Measurements from ENCODE around the gene FAM228B. TPM values are rescaled to one million over a fixed set of nuclear protein-coding genes. Genes with fewer than 3 reads are reported as not detected.

The FAM228B gene
- 1.6 to 2.2 TPM (median 1.9 TPM) in 5 replicates for total RNA-seq (2022; extraction: Qiagen RNA extraction)

GRCh38 chr2:24123195-24123921, at the start of gene FAM228B, which contains the start of gene PFN4:
Gene FAM228B (plus strand): TSS chr2:24123469. CDS start chr2:24124362, 893 bp downstream.
Gene PFN4 (minus strand): TSS chr2:24123334. CDS start chr2:24122535, 799 bp downstream.

GRCh38 chr2:24075915-24076848, 47.1 kb upstream of the FAM228B start, which contains the start of gene SF3B6:
Gene SF3B6 (minus strand): TSS chr2:24076326. CDS start chr2:24076229, 97 bp downstream.

DNA sequence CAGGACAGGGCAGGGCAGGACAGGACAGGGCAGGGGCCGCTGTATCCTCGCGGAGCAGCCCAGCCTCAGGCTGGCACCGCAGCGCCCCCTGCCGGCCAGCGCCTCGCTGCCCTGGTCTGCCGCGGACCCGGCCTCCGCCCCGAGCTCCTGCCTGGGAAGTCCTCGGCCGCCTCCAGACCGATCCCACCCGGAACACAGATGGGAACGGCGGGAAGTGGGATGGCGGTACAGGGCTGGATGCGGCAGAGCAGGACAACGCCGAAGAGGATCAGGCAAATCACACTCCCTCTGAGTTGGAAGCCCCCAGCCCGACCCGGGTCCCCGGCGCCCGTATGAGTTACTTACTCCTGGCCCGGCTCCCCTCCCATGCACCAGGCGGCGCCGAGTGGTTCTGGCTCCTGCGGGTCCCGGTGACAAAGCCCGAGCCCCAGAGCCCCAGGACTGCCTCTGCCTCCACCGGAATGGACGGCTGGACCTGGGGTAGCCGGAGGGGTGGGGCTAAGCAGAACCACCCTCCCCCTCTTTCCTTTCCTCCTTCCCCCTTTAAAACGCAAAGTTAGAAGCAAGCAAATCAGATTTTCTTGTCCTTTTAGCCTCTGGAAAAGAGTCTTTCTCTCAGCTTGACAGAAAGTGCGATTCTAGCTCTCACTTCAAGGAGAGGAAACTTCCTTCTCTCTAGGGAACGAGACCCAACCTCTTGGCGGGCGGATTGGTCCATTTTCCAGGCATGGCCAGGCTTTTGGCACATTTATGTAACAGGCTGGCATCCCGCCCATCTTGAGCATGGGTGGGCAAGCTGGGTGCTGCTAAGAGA, 38.7 kb upstream of the FAM228B start, which contains the start of gene TP53I3:
TSS of gene TP53I3 (minus strand) at position 449 of the 814 bp plus-strand sequence. CDS start 508 bp downstream, outside the sequence.

GRCh38 chr2:24174851-24175277, 51.6 kb downstream of the FAM228B start, which contains the start of gene FAM228A:
Gene FAM228A (plus strand): TSS chr2:24175053. CDS start chr2:24175481, 428 bp downstream.

Other genes starting within 250 kb of the FAM228B start
- gene ATAD2B, start 196.3 kb upstream of the FAM228B start, total RNA-seq (2022; extraction: Qiagen RNA extraction) = 5.9 to 8.5 TPM (median 7.2 TPM) in 5 replicates
- gene UBXN2A, start 183.0 kb upstream of the FAM228B start, total RNA-seq (2022; extraction: Qiagen RNA extraction) = 20.9 to 25.5 TPM (median 22.7 TPM) in 5 replicates
- 0.18 to 0.84 TPM (median 0.52 TPM) in 5 replicates for gene MFSD2B, start 113.4 kb upstream of the FAM228B start, total RNA-seq (2022; extraction: Qiagen RNA extraction)
- 12.7 to 15.7 TPM (median 14.7 TPM) in 5 replicates for gene WDCP, start 76.1 kb upstream of the FAM228B start, total RNA-seq (2022; extraction: Qiagen RNA extraction)
- gene FKBP1B, start 73.7 kb upstream of the FAM228B start, total RNA-seq (2022; extraction: Qiagen RNA extraction) = 10.6 to 13.7 TPM (median 13.1 TPM) in 5 replicates
- 158 to 181 TPM (median 175 TPM) in 5 replicates for gene SF3B6, start 47.1 kb upstream of the FAM228B start, total RNA-seq (2022; extraction: Qiagen RNA extraction)
- 257 to 305 TPM (median 269 TPM) in 5 replicates for gene TP53I3, start 38.6 kb upstream of the FAM228B start, total RNA-seq (2022; extraction: Qiagen RNA extraction)
- gene PFN4, start 135 bp upstream of the FAM228B start, total RNA-seq (2022; extraction: Qiagen RNA extraction) = 1.7 to 2.3 TPM (median 1.8 TPM) in 5 replicates
- gene FAM228A, start 51.6 kb downstream of the FAM228B start, total RNA-seq (2022; extraction: Qiagen RNA extraction) = not detected in 5 replicates
- 15.2 to 25.7 TPM (median 21.4 TPM) in 5 replicates for gene ITSN2, start 237.1 kb downstream of the FAM228B start, total RNA-seq (2022; extraction: Qiagen RNA extraction)

Measured in A549 treated with Hydrocortisone at 1 μM for 4 hours (cell line).